MCF 10A (cell line): ENCODE measurements around the gene MRPL36. TPM values are rescaled to one million over a fixed set of nuclear protein-coding genes. Genes with fewer than 3 reads are reported as not detected.

Experiments used
- BruUV-seq: library from RNA; stranded (reverse); fragments of 400-500 nt; replicated peaks from 2 replicates; lab custom pipeline; 2021; lab: Mats Ljungman, UMichigan
- CTCF ChIA-PET: fragments of 300-600 bp; sonication (Branson Sonifier 250); formaldehyde crosslinking; extraction: SDS; loops from one replicate; lab custom pipeline; 2021; ENCODE audit warnings: antibody characterized with exemption, inconsistent platforms; lab: Yijun Ruan, JAX
- POLR2A ChIA-PET: fragments of 300-600, 350-650 bp; sonication (Branson Sonifier 250); formaldehyde crosslinking; extraction: SDS; loops from one replicate; lab custom pipeline; 2020; ENCODE audit warnings: antibody characterized with exemption, inconsistent platforms; lab: Yijun Ruan, JAX
- DNase-seq: peaks from one replicate; pipeline ENCODE4 v3.0.0-alpha.2; 2018; ENCODE audit not compliant: unreplicated experiment
- H3K27ac Mint-ChIP-seq: one replicate; pipeline ENCODE4 v1.8.0; 2022; ENCODE audit warnings: mild to moderate bottlenecking, low read depth, mixed read lengths; ENCODE audit not compliant: unreplicated experiment
- H3K27me3 Mint-ChIP-seq: one replicate; pipeline ENCODE4 v1.8.0; 2022; ENCODE audit warnings: mixed read lengths; ENCODE audit not compliant: insufficient read depth, unreplicated experiment
- H3K36me3 Mint-ChIP-seq: one replicate; pipeline ENCODE4 v1.8.0; 2022; ENCODE audit warnings: mild to moderate bottlenecking, moderate library complexity, mixed read lengths; ENCODE audit not compliant: insufficient read depth, unreplicated experiment
- H3K4me1 Mint-ChIP-seq: one replicate; pipeline ENCODE4 v1.8.0; 2022; ENCODE audit warnings: mixed read lengths; ENCODE audit not compliant: insufficient read depth, unreplicated experiment
- H3K4me3 Mint-ChIP-seq: one replicate; pipeline ENCODE4 v1.8.0; 2022; ENCODE audit warnings: mild to moderate bottlenecking, moderate library complexity, mixed read lengths; ENCODE audit not compliant: unreplicated experiment
- H3K9me3 Mint-ChIP-seq: one replicate; pipeline ENCODE4 v1.8.0; 2022; ENCODE audit warnings: mixed read lengths; ENCODE audit not compliant: unreplicated experiment
- intact Hi-C: fragments of 100-400 bp; cut with micrococcal nuclease; formaldehyde crosslinking; loops from 2 replicates; pipeline ENCODE4 v1.14.1; 2022
- total RNA-seq: library from RNA; stranded (reverse); gene quantifications from 2 replicates; pipeline ENCODE4 v1.2.3, GENCODE V29; 2022
- TF ChIP-seq, protein P1 (sequence below): fragments of 200-600 bp; IDR thresholded peaks from one replicate; pipeline ENCODE4 v1.8.0; 2022; ENCODE audit warnings: antibody characterized with exemption, mild to moderate bottlenecking; ENCODE audit not compliant: unreplicated experiment

MRPL36 gene
- total RNA-seq, 1 experiment from 2014 or later, result 101 TPM

GRCh38 chr5:1836176-1836890 lies 36.7 kb upstream of the MRPL36 start:
- ChIA-PET CTCF (no interaction called here), POLR2A (interaction anchor here (0.8 kb wide), 1 partner anchor 37 kb away, joined by 3 read pairs; no protein-coding TSS in a partner anchor)
- no peaks in the 10 kb centered on the region for H3K4me1 Mint-ChIP-seq
- intact Hi-C loops, result no loop called here
- DNase-seq, result no peak
- no peak overlapping the region for H3K4me3 Mint-ChIP-seq
- TF ChIP-seq, protein P1, sequence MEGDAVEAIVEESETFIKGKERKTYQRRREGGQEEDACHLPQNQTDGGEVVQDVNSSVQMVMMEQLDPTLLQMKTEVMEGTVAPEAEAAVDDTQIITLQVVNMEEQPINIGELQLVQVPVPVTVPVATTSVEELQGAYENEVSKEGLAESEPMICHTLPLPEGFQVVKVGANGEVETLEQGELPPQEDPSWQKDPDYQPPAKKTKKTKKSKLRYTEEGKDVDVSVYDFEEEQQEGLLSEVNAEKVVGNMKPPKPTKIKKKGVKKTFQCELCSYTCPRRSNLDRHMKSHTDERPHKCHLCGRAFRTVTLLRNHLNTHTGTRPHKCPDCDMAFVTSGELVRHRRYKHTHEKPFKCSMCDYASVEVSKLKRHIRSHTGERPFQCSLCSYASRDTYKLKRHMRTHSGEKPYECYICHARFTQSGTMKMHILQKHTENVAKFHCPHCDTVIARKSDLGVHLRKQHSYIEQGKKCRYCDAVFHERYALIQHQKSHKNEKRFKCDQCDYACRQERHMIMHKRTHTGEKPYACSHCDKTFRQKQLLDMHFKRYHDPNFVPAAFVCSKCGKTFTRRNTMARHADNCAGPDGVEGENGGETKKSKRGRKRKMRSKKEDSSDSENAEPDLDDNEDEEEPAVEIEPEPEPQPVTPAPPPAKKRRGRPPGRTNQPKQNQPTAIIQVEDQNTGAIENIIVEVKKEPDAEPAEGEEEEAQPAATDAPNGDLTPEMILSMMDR, result no peak
- H3K9me3 Mint-ChIP-seq, result no peaks in the 10 kb centered on the region
- BruUV-seq, result no TSS peak
- H3K27ac Mint-ChIP-seq, result no peak overlapping the region
- H3K27me3 Mint-ChIP-seq, result peaks cover 12% of the 10 kb centered on the region
- H3K36me3 Mint-ChIP-seq, result no peaks in the 10 kb centered on the region

DNA sequence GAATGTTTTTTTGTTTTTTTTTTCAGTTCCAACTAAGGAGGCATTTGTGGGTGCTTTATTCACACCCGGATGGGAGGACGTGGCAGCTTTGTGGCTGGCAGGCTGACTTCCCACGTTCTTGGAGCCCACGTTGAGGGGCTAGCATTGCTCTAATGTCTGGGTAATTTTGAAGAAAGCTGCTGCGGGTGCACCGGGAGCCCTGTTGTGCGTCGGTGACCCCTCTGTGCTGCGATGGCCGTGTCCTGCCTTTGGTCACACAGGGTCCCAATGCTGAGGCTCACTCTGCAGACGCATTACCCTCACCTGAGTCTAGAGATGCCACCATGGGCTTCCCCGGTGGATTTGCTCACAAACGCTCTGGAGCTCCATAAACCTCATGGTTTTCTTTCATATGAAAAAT lies 35.8 kb upstream of the MRPL36 start:
- Mint-ChIP-seq H3K36me3 (no peaks in the 10 kb centered on the region), H3K9me3 (no peaks in the 10 kb centered on the region), H3K4me3 (no peak overlapping the region), H3K27me3 (peaks cover 12% of the 10 kb centered on the region), H3K4me1 (no peaks in the 10 kb centered on the region), H3K27ac (no peak overlapping the region)
- ChIA-PET POLR2A (interaction anchor here (0.8 kb wide), 1 partner anchor 38 kb away, joined by 3 read pairs; no protein-coding TSS in a partner anchor), CTCF (no interaction called here)
- BruUV-seq, result no TSS peak
- intact Hi-C loops, result no loop called here
- TF ChIP-seq, protein P1, result no peak
- DNase-seq, result no peak

DNA sequence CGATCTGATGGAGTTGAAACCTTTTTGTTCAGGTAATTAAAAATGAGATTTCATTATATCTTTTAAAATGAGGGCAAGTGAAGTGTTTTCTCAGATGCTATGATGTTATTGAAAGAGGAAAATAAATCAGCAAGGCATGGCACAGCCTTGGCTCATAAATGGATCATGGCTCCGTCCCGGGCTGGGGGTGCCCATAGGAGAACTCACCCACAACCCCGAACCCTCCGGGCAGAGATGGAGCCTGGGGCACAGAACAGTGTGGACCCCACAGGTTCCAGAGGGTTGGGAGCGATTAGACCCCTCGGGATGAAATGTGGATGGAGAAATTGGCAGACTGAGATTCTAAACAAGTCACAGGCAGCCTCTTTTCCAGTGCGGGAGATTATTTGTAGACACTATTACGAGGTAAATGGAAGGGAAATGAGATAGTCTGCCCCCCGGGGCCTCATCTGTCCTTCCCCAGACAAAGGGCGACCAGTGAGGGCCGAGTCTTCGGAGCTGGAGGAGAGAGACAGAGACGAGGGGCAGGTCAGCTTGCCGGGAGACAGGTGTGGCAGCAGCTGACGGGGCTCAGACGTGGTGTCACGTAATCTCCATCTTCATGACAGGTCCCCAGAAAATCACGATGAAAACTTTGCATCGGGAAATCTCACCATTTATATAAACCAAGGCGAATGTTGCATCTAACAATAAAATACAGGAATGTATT lies 35.2 kb upstream of the MRPL36 start:
- DNase-seq, result no peak
- Mint-ChIP-seq H3K36me3 (no peaks in the 10 kb centered on the region), H3K27me3 (peaks cover 12% of the 10 kb centered on the region), H3K4me1 (no peaks in the 10 kb centered on the region), H3K4me3 (no peak overlapping the region), H3K27ac (no peak overlapping the region), H3K9me3 (no peaks in the 10 kb centered on the region)
- no TSS peak for BruUV-seq
- TF ChIP-seq, protein P1, result no peak
- POLR2A ChIA-PET, result interaction anchor here (0.7 kb wide), 1 partner anchor 47 kb away, joined by 3 read pairs; no protein-coding TSS in a partner anchor
- intact Hi-C loops, result no loop called here
- CTCF ChIA-PET, result no interaction called here

GRCh38 chr5:1834022-1834551 lies 34.5 kb upstream of the MRPL36 start:
- TF ChIP-seq, protein P1, result no peak
- H3K27me3 Mint-ChIP-seq, result peaks cover 12% of the 10 kb centered on the region
- no peak for DNase-seq
- H3K27ac Mint-ChIP-seq, result no peak overlapping the region
- ChIA-PET CTCF (no interaction called here), POLR2A (no interaction called here)
- H3K4me1 Mint-ChIP-seq, result no peaks in the 10 kb centered on the region
- no peaks in the 10 kb centered on the region for H3K9me3 Mint-ChIP-seq
- intact Hi-C loops, result no loop called here
- H3K36me3 Mint-ChIP-seq, result no peaks in the 10 kb centered on the region
- H3K4me3 Mint-ChIP-seq, result no peak overlapping the region
- no TSS peak for BruUV-seq
